Activated CD4-positive, alpha-beta T cell treated with anti-CD3 and anti-CD28 coated beads, Interleukin-2, Interleukin-6, amounts not matched to agents 100 ng/mL and 50 ng/mL, durations not matched to agents 16 hours and 8 hours (primary cell): ENCODE data around the gene LMBR1L.

ENCODE experiments used
- DNase-seq: peaks from one replicate; pipeline ENCODE4 v3.0.0-alpha.2; 2020

Gene LMBR1L

GRCh38 chr12:49111206-49111605 lies 559 bp upstream of the LMBR1L start:
- no peak for DNase-seq

- no peak for DNase-seq
Observed at GRCh38 chr12:49109641-49110463, 795 bp downstream of the LMBR1L start.

GRCh38 chr12:49108958-49109404 lies 1.7 kb downstream of the LMBR1L start:
- DNase-seq: no peak

- no peak for DNase-seq
Observed at GRCh38 chr12:49105504-49106084, 5.1 kb downstream of the LMBR1L start.

GRCh38 chr12:49104822-49105221 lies 5.8 kb downstream of the LMBR1L start:
- DNase-seq: no peak

- DNase-seq: no peak
Observed at GRCh38 chr12:49100380-49100779, 10.3 kb downstream of the LMBR1L start.

GRCh38 chr12:49098703-49099102 lies 11.9 kb downstream of the LMBR1L start:
- DNase-seq: no peak

GRCh38 chr12:49098035-49098451 lies 12.6 kb downstream of the LMBR1L start:
- DNase-seq: peak; percentile 74

- DNase-seq: no peak
Observed at GRCh38 chr12:49097381-49097780, 13.3 kb downstream of the LMBR1L start.

GRCh38 chr12:49094975-49095365 lies 15.7 kb downstream of the LMBR1L start:
- no peak for DNase-seq

GRCh38 chr12:49094160-49094974 lies 16.3 kb downstream of the LMBR1L start, which contains the start of gene DHH:
TSS of gene DHH (minus strand) at chr12:49094801. CDS start at chr12:49094512, 289 bp downstream.
- DNase-seq: no peak

- no peak for DNase-seq
Observed at GRCh38 chr12:49093792-49094159, 16.9 kb downstream of the LMBR1L start.

GRCh38 chr12:49092816-49093406 lies 17.7 kb downstream of the LMBR1L start:
- DNase-seq: no peak

GRCh38 chr12:49092086-49092815 lies 18.4 kb downstream of the LMBR1L start:
- DNase-seq: peak; percentile 71

- DNase-seq: no peak
Observed at GRCh38 chr12:49091836-49092085, 18.9 kb downstream of the LMBR1L start.

- no peak for DNase-seq
Observed at GRCh38 chr12:49091056-49091835, 19.4 kb downstream of the LMBR1L start.

GRCh38 chr12:49089821-49090773 lies 20.6 kb downstream of the LMBR1L start:
- DNase-seq: peak; percentile 61

- DNase-seq: no peak
Observed at GRCh38 chr12:49088932-49089330, 21.7 kb downstream of the LMBR1L start.

GRCh38 chr12:49088150-49088931 lies 22.3 kb downstream of the LMBR1L start:
- peak; percentile 87 for DNase-seq

GRCh38 chr12:49086116-49086515 lies 24.5 kb downstream of the LMBR1L start:
- DNase-seq: no peak
